Measurements from ENCODE around the gene SLC32A1.

DNA sequence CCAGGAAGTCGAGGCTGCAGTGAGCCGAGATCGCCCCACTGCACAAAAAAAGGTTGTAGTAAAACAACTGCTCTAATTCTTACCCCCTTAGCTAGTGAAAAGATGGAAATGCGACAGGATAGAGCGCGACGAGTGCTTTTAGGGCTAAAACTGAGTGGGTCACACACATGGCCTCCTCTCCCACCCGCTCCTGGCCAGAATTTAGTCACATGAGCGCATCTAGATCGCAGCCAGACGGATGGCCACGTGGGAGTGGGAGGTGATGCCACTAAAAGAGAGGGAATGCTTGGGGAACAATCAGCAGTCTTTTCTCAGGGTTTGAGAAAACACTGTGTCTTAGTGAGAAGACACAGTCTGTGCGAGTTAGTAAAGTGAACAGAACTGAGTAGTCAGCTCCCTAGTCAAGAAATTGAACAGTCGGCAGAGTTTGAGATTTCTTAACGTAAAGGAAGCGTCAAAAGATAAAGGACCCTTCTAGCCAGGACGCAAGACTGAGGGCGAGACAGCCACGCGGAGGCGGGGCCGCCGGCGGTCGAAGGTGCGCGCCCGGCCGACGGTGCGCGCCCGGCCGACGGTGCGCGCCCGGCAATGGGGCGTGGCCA, 23.3 kb downstream of the SLC32A1 start:
- no peak for TF ChIP-seq POLR2A (IDR thresholded peaks at IDR 0.05)
- TF ChIP-seq, protein P1, sequence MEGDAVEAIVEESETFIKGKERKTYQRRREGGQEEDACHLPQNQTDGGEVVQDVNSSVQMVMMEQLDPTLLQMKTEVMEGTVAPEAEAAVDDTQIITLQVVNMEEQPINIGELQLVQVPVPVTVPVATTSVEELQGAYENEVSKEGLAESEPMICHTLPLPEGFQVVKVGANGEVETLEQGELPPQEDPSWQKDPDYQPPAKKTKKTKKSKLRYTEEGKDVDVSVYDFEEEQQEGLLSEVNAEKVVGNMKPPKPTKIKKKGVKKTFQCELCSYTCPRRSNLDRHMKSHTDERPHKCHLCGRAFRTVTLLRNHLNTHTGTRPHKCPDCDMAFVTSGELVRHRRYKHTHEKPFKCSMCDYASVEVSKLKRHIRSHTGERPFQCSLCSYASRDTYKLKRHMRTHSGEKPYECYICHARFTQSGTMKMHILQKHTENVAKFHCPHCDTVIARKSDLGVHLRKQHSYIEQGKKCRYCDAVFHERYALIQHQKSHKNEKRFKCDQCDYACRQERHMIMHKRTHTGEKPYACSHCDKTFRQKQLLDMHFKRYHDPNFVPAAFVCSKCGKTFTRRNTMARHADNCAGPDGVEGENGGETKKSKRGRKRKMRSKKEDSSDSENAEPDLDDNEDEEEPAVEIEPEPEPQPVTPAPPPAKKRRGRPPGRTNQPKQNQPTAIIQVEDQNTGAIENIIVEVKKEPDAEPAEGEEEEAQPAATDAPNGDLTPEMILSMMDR (IDR thresholded peaks at IDR 0.05): no peak

Data from tibial nerve (tissue), 3 donors.